Mesenchymal stem cell (in vitro differentiated cells and primary cell): ENCODE results near the gene ATP5ME.

Experiments used
- DNase-seq: peaks from one replicate; pipeline ENCODE4 v3.0.0-alpha.2; 2013
- H2AFZ ChIP-seq: one replicate; pipeline ENCODE4 v1.6.1; 2013; ENCODE audit warnings: low read depth, mild to moderate bottlenecking, control low read depth, inconsistent platforms, low read length, moderate library complexity
- H2AK5ac ChIP-seq: 2 replicates; pipeline ENCODE4 v1.6.1; 2013; ENCODE audit warnings: low read length, moderate library complexity, mild to moderate bottlenecking, inconsistent platforms; ENCODE audit not compliant: severe bottlenecking
- H2BK120ac ChIP-seq: one replicate; pipeline ENCODE4 v1.6.1; 2013; ENCODE audit warnings: low read depth, mild to moderate bottlenecking, inconsistent platforms, low read length, moderate library complexity
- H2BK12ac ChIP-seq, 2 experiments: one replicate each; pipeline ENCODE4 v1.6.1; 2013; ENCODE audit warnings: inconsistent platforms in 2 of 2, low read length in 2 of 2, mild to moderate bottlenecking in 2 of 2, moderate library complexity in 2 of 2, control low read depth in 1 of 2
- H2BK15ac ChIP-seq: one replicate; pipeline ENCODE4 v1.6.1; 2013; ENCODE audit warnings: mild to moderate bottlenecking, low read depth, inconsistent platforms; ENCODE audit not compliant: poor library complexity, severe bottlenecking
- H2BK5ac ChIP-seq: 2 replicates; pipeline ENCODE4 v1.6.1; 2013; ENCODE audit warnings: low read depth, mild to moderate bottlenecking, low read length, control low read depth, inconsistent platforms; ENCODE audit not compliant: poor library complexity, severe bottlenecking
- H3K14ac ChIP-seq, 2 experiments: one replicate each; pipeline ENCODE4 v1.6.1; 2013; ENCODE audit warnings: inconsistent platforms in 2 of 2, low read length in 2 of 2, control low read depth in 1 of 2, mild to moderate bottlenecking in 1 of 2, moderate library complexity in 1 of 2
- H3K18ac ChIP-seq, 2 experiments: one replicate each; pipeline ENCODE4 v1.6.1; 2013; ENCODE audit warnings: inconsistent platforms in 2 of 2, low read length in 2 of 2, control low read depth in 1 of 2, low read depth in 1 of 2, mild to moderate bottlenecking in 1 of 2
- H3K23ac ChIP-seq, 2 experiments: one replicate each; pipeline ENCODE4 v1.6.1; 2013; ENCODE audit warnings: inconsistent platforms in 2 of 2, low read length in 2 of 2, mild to moderate bottlenecking in 2 of 2, moderate library complexity in 2 of 2, control low read depth in 1 of 2
- H3K27ac ChIP-seq: 2 replicates; pipeline ENCODE4 v1.5.1; 2013; ENCODE audit warnings: mild to moderate bottlenecking, moderate library complexity, low read length, control low read depth, inconsistent platforms; ENCODE audit not compliant: poor library complexity, severe bottlenecking
- H3K27me3 ChIP-seq, 2 experiments: 2 replicates each; pipeline versions ENCODE4 v1.6.1 to v1.7.0; 2013; ENCODE audit warnings: low read length in 2 of 2, mild to moderate bottlenecking in 2 of 2, moderate library complexity in 2 of 2, control low read depth in 1 of 2, inconsistent platforms in 1 of 2; ENCODE audit not compliant: control insufficient read depth in 1 of 2, insufficient read depth in 1 of 2
- H3K36me3 ChIP-seq, 2 experiments: 2 replicates each; pipeline versions ENCODE4 v1.6.1 to v1.7.0; 2013; ENCODE audit warnings: low read length in 2 of 2, control low read depth in 1 of 2, inconsistent platforms in 1 of 2, low read depth in 1 of 2, mild to moderate bottlenecking in 1 of 2; ENCODE audit not compliant: insufficient read depth in 2 of 2, control insufficient read depth in 1 of 2
- H3K4ac ChIP-seq, 2 experiments: one replicate each; pipeline ENCODE4 v1.6.1; 2013; ENCODE audit warnings: inconsistent platforms in 2 of 2, low read length in 2 of 2, mild to moderate bottlenecking in 2 of 2, moderate library complexity in 2 of 2, control low read depth in 1 of 2, low read depth in 1 of 2
- H3K4me1 ChIP-seq: 2 replicates; pipeline ENCODE4 v1.6.1; 2013; ENCODE audit warnings: low read depth, low read length, control low read depth; ENCODE audit not compliant: control insufficient read depth, insufficient read depth
- H3K4me2 ChIP-seq: 2 replicates; pipeline ENCODE4 v1.6.1; 2013; ENCODE audit warnings: low read length, mild to moderate bottlenecking, inconsistent platforms; ENCODE audit not compliant: poor library complexity, severe bottlenecking
- H3K4me3 ChIP-seq, 2 experiments: 2 replicates each; pipeline versions ENCODE4 v1.5.1 to v1.7.0; 2013; ENCODE audit warnings: low read length in 2 of 2, mild to moderate bottlenecking in 2 of 2, control low read depth in 1 of 2, low read depth in 1 of 2; ENCODE audit not compliant: insufficient read depth in 1 of 2
- H3K79me1 ChIP-seq: replicated peaks from 2 replicates; pipeline ENCODE4 v1.6.1; 2013; ENCODE audit warnings: mild to moderate bottlenecking, control low read depth, low read length, inconsistent platforms; ENCODE audit not compliant: poor library complexity, severe bottlenecking
- H3K9ac ChIP-seq: 2 replicates; pipeline ENCODE4 v1.7.0; 2013; ENCODE audit warnings: mild to moderate bottlenecking, low read length, moderate library complexity
- H3K9me3 ChIP-seq: 2 replicates; pipeline ENCODE4 v1.7.0; 2013; ENCODE audit warnings: mild to moderate bottlenecking, low read length; ENCODE audit not compliant: control insufficient read depth
- H4K8ac ChIP-seq: one replicate; pipeline ENCODE4 v1.6.1; 2013; ENCODE audit warnings: inconsistent platforms, mild to moderate bottlenecking, low read length, moderate library complexity
- H4K91ac ChIP-seq: one replicate; pipeline ENCODE4 v1.6.1; 2013; ENCODE audit warnings: mild to moderate bottlenecking, low read length, inconsistent platforms
- WGBS: methylation state at CpG from one replicate; pipeline ENCODE4 v1.1.7; 2013; ENCODE audit warnings: mixed read lengths; 5-methylcytosine and 5-hydroxymethylcytosine counted together

Gene ATP5ME

DNA sequence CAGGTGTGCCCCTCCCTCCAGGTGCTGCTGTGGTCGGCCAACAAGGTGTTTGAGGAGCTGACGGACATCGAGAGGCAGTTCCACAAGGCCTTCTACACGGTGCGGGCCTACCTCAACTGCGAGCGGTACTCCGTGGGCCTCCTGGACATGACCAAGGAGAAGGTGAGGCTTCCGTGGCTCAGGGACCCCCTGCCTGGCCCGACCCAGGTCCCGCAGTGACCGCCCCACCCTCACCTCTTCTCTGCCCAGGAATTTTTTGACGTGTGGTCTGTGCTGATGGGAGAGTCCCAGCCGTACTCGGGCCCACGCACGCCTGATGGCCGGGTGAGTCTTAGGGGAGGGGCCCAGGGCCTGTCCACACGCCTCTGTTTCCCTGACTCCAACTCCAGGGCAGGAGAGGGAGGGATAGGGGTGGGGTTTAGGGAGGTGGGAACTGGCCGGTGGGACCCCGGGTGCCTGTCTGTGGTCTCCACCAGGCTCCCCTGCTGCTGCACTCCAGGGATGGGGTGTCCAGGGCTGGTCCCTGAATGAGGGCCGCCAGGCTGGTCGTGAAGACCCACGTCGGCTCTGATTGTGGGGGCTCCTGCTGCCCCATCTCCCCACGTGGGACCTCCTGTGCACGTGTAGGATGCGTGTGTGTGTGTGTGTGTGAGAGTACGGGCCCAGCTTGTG, 20.1 kb downstream of the ATP5ME start:
- 94% methylated on average over 28 of the region's 29 CpGs for WGBS
- no peak overlapping the region for H2BK120ac ChIP-seq
- H2AK5ac ChIP-seq = no peak overlapping the region
- no peak overlapping the region for H2BK5ac ChIP-seq
- no peak overlapping the region for H3K9ac ChIP-seq
- no peaks in the 10 kb centered on the region for H3K9me3 ChIP-seq
- no peak overlapping the region for H2BK15ac ChIP-seq
- H3K23ac ChIP-seq = no peak overlapping the region
- H3K18ac ChIP-seq = no peak overlapping the region
- peaks cover 0 to 57% of the 10 kb centered on the region in 2 experiments for H3K27me3 ChIP-seq
- H3K4ac ChIP-seq = no peak overlapping the region
- peaks cover 1% of the 10 kb centered on the region for H3K4me1 ChIP-seq
- no peak for DNase-seq
- no peak overlapping the region for H3K14ac ChIP-seq
- H3K36me3 ChIP-seq = no peaks in the 10 kb centered on the region
- no peak overlapping the region for H2AFZ ChIP-seq
- H3K79me1 ChIP-seq = no peaks in the 10 kb centered on the region
- no peak overlapping the region for H3K4me3 ChIP-seq
- no peak overlapping the region for H3K27ac ChIP-seq
- no peak overlapping the region for H2BK12ac ChIP-seq
- no peak overlapping the region for H4K8ac ChIP-seq
- no peak overlapping the region for H3K4me2 ChIP-seq
- H4K91ac ChIP-seq = no peak overlapping the region

- H4K91ac ChIP-seq = no peak overlapping the region
- H3K27me3 ChIP-seq = peaks cover 0 to 63% of the 10 kb centered on the region in 2 experiments
- no peak overlapping the region for H2BK12ac ChIP-seq
- 91% methylated on average over 35 of the region's 35 CpGs for WGBS
- no peak overlapping the region for H2BK15ac ChIP-seq
- no peak overlapping the region for H3K23ac ChIP-seq
- peaks cover 1% of the 10 kb centered on the region for H3K4me1 ChIP-seq
- H3K4me3 ChIP-seq = no peak overlapping the region
- H3K79me1 ChIP-seq = no peaks in the 10 kb centered on the region
- no peak overlapping the region for H4K8ac ChIP-seq
- H3K36me3 ChIP-seq = no peaks in the 10 kb centered on the region
- no peak overlapping the region for H3K4me2 ChIP-seq
- H2AK5ac ChIP-seq = no peak overlapping the region
- H3K4ac ChIP-seq = no peak overlapping the region
- H3K9ac ChIP-seq = no peak overlapping the region
- H3K27ac ChIP-seq = no peak overlapping the region
- no peak overlapping the region for H3K18ac ChIP-seq
- no peak overlapping the region for H2AFZ ChIP-seq
- DNase-seq = no peak
- no peak overlapping the region for H2BK5ac ChIP-seq
- H3K14ac ChIP-seq = no peak overlapping the region
- H2BK120ac ChIP-seq = no peak overlapping the region
- H3K9me3 ChIP-seq = no peaks in the 10 kb centered on the region
Measured at GRCh38 chr4:653080-653821, 20.8 kb downstream of the ATP5ME start.

DNA sequence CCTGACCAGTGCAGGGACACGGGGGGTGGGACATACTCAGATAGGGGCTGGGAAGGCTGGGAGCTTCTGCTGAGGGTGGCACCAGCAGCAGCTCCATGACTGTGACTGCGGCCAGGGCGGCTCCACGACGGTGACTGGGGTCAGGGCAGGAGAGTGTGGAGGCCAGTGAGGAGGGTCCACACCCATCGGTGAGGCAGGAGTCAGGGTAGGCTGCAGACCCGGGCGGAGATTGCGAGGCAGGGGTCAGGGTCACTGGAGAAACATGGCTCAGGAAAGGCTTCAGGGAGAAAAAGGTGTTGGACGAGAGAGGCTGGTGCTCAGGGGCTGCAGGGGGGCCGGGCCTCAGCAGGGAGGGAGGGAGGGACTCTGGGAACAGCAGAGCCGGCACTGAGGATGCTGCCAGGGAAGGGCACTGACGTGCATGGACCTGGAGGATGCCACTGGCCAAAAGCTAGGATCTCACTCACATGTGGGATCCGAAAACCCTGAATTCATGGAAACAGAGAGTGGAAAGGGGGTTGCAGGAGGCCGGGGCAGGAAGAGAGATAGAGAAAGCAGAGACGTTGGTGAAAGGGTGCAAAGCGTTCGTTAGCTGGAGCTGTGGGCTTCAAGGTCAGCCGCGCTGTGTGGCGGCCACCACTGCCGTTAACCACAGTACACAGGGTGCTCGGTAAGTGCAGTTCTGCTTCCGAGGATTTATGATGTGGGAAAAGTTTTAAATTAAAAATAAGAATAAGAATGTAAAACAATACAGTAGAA, 22.0 kb downstream of the ATP5ME start:
- Histone ChIP-seq H2BK5ac (no peak overlapping the region), H3K79me1 (no peaks in the 10 kb centered on the region), H3K4ac (no peak overlapping the region), H4K91ac (no peak overlapping the region), H4K8ac (no peak overlapping the region), H3K14ac (no peak overlapping the region), H2BK120ac (no peak overlapping the region), H3K27me3 (peaks cover 0 to 68% of the 10 kb centered on the region in 2 experiments), H2AFZ (no peak overlapping the region), H3K27ac (no peak overlapping the region), H3K4me3 (no peak overlapping the region), H3K36me3 (no peaks in the 10 kb centered on the region), H3K18ac (no peak overlapping the region), H3K4me1 (no peaks in the 10 kb centered on the region), H3K4me2 (no peak overlapping the region), H3K9me3 (no peaks in the 10 kb centered on the region), H2AK5ac (no peak overlapping the region), H3K9ac (no peak overlapping the region), H2BK12ac (no peak overlapping the region), H2BK15ac (no peak overlapping the region), H3K23ac (no peak overlapping the region)
- DNase-seq = no peak
- WGBS = 81% methylated on average over 22 of the region's 24 CpGs
